Colonic mucosa (tissue), 4 donors: ENCODE results near the gene PDIA4. TPM values are rescaled to one million over a fixed set of nuclear protein-coding genes. Genes with fewer than 3 reads are reported as not detected.

Source experiments
- DNase-seq: peaks from one replicate; pipeline ENCODE4 v3.0.0-alpha.2; 2020
- H3K27ac ChIP-seq: fragments of 200-600 bp; one replicate; pipeline ENCODE4 v1.8.0; 2021
- H3K27me3 ChIP-seq: fragments of 200-600 bp; one replicate; pipeline ENCODE4 v1.8.0; 2021
- H3K36me3 ChIP-seq: fragments of 200-600 bp; one replicate; pipeline ENCODE4 v1.8.0; 2021
- H3K4me1 ChIP-seq: fragments of 200-600 bp; one replicate; pipeline ENCODE4 v1.8.0; 2021; ENCODE audit warnings: mild to moderate bottlenecking
- H3K4me3 ChIP-seq: fragments of 200-600 bp; one replicate; pipeline ENCODE4 v1.8.0; 2021
- H3K9ac ChIP-seq, 2 donors: one replicate each; pipeline ENCODE4 v1.7.0; 2013; ENCODE audit warnings: control low read depth in 2 of 2, low read depth in 2 of 2, low read length in 2 of 2
- H3K9me3 ChIP-seq: fragments of 200-600 bp; one replicate; pipeline ENCODE4 v1.8.0; 2021
- intact Hi-C: fragments of 100-400 bp; cut with DNase I; formaldehyde crosslinking; loops from one replicate; pipeline ENCODE4 v1.14.1; 2022
- total RNA-seq, 2 donors: library from RNA; stranded (reverse); fragmentation: NEBNext Ultra II Directional in 1 of 2; extraction: Animal tissue kit (Norgen Biotek cat#: 25700) in 1 of 2; gene quantifications; one replicate each; pipeline ENCODE4 v1.2.1, GENCODE V29; 2021
- TF ChIP-seq, protein P1 (sequence below): fragments of 200-600 bp; IDR thresholded peaks from one replicate; pipeline ENCODE4 v1.8.0; 2022; ENCODE audit warnings: antibody characterized with exemption, mild to moderate bottlenecking
- donor health status: healthy.
- donor health status: DM: no; HTN: no; CAD: no.
- donor health status: DM: no; HTN: no; CAD: no.

PDIA4 gene
- total RNA-seq, 2 donors from 2014 or later, result 218 to 485 TPM

DNA sequence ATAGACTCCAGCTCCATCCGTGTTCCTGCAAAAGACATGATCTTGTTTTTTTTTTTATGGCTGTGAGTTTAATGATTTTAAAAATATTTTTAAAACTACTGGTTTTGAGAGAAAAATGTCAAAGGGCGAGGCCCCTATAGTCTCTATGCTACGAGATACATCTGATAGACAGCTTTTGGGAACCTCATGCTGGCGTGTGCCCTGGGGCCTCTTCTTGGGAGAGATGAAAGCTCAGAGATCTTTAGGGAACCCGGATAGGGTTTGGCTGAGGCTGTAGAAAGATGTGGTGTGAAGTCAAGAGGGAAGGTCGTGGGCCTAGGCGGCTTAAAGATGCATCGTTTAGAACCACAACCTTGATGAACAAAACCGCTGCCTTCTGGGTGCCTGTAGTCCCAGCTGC is 70.2 kb downstream of the PDIA4 start:
- Histone ChIP-seq H3K9ac (no peak overlapping the region), H3K4me3 (no peak overlapping the region), H3K4me1 (no peaks in the 10 kb centered on the region), H3K36me3 (no peaks in the 10 kb centered on the region), H3K27me3 (no peaks in the 10 kb centered on the region), H3K27ac (no peak overlapping the region), H3K9me3 (no peaks in the 10 kb centered on the region)
- TF ChIP-seq, protein P1, sequence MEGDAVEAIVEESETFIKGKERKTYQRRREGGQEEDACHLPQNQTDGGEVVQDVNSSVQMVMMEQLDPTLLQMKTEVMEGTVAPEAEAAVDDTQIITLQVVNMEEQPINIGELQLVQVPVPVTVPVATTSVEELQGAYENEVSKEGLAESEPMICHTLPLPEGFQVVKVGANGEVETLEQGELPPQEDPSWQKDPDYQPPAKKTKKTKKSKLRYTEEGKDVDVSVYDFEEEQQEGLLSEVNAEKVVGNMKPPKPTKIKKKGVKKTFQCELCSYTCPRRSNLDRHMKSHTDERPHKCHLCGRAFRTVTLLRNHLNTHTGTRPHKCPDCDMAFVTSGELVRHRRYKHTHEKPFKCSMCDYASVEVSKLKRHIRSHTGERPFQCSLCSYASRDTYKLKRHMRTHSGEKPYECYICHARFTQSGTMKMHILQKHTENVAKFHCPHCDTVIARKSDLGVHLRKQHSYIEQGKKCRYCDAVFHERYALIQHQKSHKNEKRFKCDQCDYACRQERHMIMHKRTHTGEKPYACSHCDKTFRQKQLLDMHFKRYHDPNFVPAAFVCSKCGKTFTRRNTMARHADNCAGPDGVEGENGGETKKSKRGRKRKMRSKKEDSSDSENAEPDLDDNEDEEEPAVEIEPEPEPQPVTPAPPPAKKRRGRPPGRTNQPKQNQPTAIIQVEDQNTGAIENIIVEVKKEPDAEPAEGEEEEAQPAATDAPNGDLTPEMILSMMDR, result no peak
- intact Hi-C loops, result no loop called here
- DNase-seq, result no peak

DNA sequence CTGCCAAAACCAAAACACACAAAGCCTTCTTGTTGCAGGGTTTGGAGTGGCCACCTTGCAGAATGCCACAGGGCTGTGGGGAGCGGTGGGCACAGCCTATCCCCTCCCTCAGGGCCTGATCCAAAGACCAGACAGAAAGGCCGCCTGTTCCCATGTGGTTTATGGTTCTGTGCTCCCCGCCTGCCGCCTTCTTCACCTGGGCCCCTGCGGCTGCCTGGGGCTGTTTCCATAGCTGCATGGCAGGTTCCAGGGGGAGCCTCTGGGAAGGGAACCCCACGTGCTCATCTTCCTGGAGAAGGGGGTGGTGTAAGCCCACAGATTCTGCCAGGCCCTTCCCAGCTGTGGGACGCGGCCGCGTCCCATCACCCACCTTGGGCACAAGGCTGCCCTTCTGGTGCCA is 73.5 kb downstream of the PDIA4 start:
- no peak for DNase-seq
- Histone ChIP-seq H3K27ac (no peak overlapping the region), H3K36me3 (no peaks in the 10 kb centered on the region), H3K4me3 (no peak overlapping the region), H3K9me3 (no peaks in the 10 kb centered on the region), H3K9ac (no peak overlapping the region), H3K27me3 (no peaks in the 10 kb centered on the region), H3K4me1 (no peaks in the 10 kb centered on the region)
- TF ChIP-seq, protein P1, result no peak
- intact Hi-C loops, result no loop called here

- Histone ChIP-seq H3K4me3 (no peak overlapping the region), H3K9me3 (no peaks in the 10 kb centered on the region), H3K27me3 (no peaks in the 10 kb centered on the region), H3K36me3 (no peaks in the 10 kb centered on the region), H3K4me1 (no peaks in the 10 kb centered on the region), H3K27ac (no peak overlapping the region), H3K9ac (no peak overlapping the region)
- TF ChIP-seq, protein P1, result no peak
- intact Hi-C loops, result no loop called here
- no peak for DNase-seq
Observed at GRCh38 chr7:148953676-148954075, 74.6 kb downstream of the PDIA4 start.

Other genes starting within 250 kb of the PDIA4 start
- gene EZH2, start 144.2 kb downstream of the PDIA4 start, total RNA-seq, result 10 to 100 TPM; 13.4 to 31.7 TPM
- gene ZNF786, start 62.2 kb upstream of the PDIA4 start, total RNA-seq, result 1 to 10 TPM; 4.8 to 5.4 TPM
- 1 to 10 TPM in 1 of 2 donors, under 1 TPM in 1; 0.96 to 1.0 TPM for gene ZNF425, start 97.8 kb upstream of the PDIA4 start, total RNA-seq
- 10 to 100 TPM; 10.2 to 12.3 TPM for gene ZNF398, start 118.9 kb upstream of the PDIA4 start, total RNA-seq
- gene ZNF282, start 167.0 kb upstream of the PDIA4 start, total RNA-seq, result 10 to 100 TPM; 24.1 to 31.5 TPM
- gene ZNF212, start 211.1 kb upstream of the PDIA4 start, total RNA-seq, result 10 to 100 TPM in 1 of 2 donors, 1 to 10 TPM in 1; 9.8 to 10.4 TPM
- 1 to 10 TPM; 5.5 to 8.9 TPM for gene ZNF783, start 233.7 kb upstream of the PDIA4 start, total RNA-seq